Thyroid gland (tissue), 4 donors: ENCODE data around the gene CGB5.

Experiments used
- CTCF ChIP-seq, 6 experiments: fragments of 200-600 bp in 3 of 6; fragments of 450-650 bp in 3 of 6; sonication (generic) in 3 of 6; IDR thresholded peaks; one replicate each; pipeline ENCODE4 v1.5.1; 2016 to 2019; ENCODE audit warnings: antibody characterized with exemption in 6 of 6, mild to moderate bottlenecking in 2 of 6, inconsistent platforms in 1 of 6, moderate library complexity in 1 of 6
- POLR2A ChIP-seq, 2 donors: fragments of 450-650 bp; IDR thresholded peaks; one replicate each; pipeline ENCODE4 v1.6.1; 2017; ENCODE audit warnings: antibody characterized with exemption in 2 of 2, mild to moderate bottlenecking in 2 of 2, moderate library complexity in 1 of 2

GRCh38 chr19:49080392-49080791 lies 36.7 kb downstream of the CGB5 start:
- no peak for TF ChIP-seq CTCF (IDR thresholded peaks at IDR 0.05)
- no peak for TF ChIP-seq POLR2A (IDR thresholded peaks at IDR 0.05)
